ENCODE measurements around the gene CHD6.

CHD6 gene

DNA sequence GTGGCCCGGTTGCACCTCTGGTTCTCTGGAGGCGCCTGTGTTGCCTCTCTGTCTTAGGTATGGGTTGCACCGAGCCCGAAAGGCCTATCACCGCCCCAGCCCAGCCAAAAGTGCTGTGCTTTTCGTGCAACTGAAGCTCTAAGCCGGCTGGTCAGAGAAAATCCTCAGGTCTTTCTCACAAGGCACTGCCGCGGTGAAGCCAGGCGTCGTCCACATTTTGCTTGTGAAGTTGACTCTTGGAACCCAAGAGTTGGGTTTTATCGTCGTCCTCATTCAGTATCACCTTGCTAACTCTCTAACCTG, 250.8 kb downstream of the CHD6 start:
- no peak overlapping the region for H3K27ac ChIP-seq (replicated peaks)
- TF ChIP-seq GABPA (IDR thresholded peaks at IDR 0.05; ENCODE audit: low read depth) = no peak
- no peak for TF ChIP-seq POLR2AphosphoS5 (IDR thresholded peaks at IDR 0.05; ENCODE audit: low read depth)
- TF ChIP-seq, protein P1, sequence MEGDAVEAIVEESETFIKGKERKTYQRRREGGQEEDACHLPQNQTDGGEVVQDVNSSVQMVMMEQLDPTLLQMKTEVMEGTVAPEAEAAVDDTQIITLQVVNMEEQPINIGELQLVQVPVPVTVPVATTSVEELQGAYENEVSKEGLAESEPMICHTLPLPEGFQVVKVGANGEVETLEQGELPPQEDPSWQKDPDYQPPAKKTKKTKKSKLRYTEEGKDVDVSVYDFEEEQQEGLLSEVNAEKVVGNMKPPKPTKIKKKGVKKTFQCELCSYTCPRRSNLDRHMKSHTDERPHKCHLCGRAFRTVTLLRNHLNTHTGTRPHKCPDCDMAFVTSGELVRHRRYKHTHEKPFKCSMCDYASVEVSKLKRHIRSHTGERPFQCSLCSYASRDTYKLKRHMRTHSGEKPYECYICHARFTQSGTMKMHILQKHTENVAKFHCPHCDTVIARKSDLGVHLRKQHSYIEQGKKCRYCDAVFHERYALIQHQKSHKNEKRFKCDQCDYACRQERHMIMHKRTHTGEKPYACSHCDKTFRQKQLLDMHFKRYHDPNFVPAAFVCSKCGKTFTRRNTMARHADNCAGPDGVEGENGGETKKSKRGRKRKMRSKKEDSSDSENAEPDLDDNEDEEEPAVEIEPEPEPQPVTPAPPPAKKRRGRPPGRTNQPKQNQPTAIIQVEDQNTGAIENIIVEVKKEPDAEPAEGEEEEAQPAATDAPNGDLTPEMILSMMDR (IDR thresholded peaks at IDR 0.05; ENCODE audit: insufficient read depth, low read length) = no peak
- TF ChIP-seq, protein P2, sequence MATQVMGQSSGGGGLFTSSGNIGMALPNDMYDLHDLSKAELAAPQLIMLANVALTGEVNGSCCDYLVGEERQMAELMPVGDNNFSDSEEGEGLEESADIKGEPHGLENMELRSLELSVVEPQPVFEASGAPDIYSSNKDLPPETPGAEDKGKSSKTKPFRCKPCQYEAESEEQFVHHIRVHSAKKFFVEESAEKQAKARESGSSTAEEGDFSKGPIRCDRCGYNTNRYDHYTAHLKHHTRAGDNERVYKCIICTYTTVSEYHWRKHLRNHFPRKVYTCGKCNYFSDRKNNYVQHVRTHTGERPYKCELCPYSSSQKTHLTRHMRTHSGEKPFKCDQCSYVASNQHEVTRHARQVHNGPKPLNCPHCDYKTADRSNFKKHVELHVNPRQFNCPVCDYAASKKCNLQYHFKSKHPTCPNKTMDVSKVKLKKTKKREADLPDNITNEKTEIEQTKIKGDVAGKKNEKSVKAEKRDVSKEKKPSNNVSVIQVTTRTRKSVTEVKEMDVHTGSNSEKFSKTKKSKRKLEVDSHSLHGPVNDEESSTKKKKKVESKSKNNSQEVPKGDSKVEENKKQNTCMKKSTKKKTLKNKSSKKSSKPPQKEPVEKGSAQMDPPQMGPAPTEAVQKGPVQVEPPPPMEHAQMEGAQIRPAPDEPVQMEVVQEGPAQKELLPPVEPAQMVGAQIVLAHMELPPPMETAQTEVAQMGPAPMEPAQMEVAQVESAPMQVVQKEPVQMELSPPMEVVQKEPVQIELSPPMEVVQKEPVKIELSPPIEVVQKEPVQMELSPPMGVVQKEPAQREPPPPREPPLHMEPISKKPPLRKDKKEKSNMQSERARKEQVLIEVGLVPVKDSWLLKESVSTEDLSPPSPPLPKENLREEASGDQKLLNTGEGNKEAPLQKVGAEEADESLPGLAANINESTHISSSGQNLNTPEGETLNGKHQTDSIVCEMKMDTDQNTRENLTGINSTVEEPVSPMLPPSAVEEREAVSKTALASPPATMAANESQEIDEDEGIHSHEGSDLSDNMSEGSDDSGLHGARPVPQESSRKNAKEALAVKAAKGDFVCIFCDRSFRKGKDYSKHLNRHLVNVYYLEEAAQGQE (IDR thresholded peaks at IDR 0.05; ENCODE audit: insufficient replicate concordance, low read depth) = no peak
- TF ChIP-seq SPI1 (IDR thresholded peaks at IDR 0.05; ENCODE audit: borderline replicate concordance, low read depth) = no peak
- no peak overlapping the region for H3K4me3 ChIP-seq (replicated peaks; ENCODE audit: insufficient read depth, low read length)
- peaks cover 28% of the 10 kb centered on the region for H3K27me3 ChIP-seq (ENCODE audit: insufficient read depth, poor library complexity, severe bottlenecking)
- no peak for DNase-seq (ENCODE audit: low read depth in 1 of 2, low spot score in 1 of 2)

DNA sequence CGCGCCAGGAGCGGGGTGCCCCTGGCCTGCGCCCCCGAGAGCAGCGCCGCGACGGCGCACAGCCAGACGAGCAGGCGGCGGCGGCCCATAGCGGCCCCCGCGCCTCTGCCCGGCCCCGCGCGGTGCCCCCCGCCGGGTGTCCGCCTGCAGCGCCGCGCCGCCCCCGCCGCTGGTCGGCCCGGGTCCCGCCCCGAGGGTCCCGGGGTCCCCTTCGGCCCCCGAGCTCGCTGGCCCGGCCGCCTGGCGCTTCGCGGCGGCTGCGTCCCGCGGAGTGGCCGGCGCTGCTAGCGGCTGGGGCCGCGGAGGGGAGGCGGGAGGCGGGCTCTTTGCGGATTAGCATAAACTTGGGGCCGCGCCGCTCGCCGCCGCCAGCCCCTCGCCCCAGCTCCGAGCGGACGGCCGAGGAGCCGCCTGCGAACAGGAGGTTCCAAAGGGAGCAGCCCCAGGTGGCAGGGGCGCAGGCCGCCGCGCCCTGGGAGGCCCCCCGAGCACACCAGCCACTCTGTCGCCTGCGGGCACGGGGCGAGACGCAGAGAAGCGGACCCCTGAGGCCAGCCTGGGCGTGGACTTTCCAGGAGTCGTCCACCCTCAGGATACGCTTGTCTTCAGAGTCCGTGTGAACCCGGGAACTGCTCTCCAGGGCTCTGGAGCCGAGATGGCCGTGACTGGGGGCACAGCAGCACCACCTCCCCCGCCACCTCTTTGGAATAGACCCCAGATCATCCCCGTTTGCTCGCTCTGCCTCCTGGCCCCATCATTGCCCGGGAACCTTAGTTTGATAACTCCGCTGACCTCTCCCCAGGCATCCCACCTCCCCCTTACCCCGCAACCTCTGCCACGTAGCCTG, 251.4 kb downstream of the CHD6 start, which contains the start of gene EMILIN3:
Gene EMILIN3 (minus strand): TSS at position 273 of the 847 bp plus-strand sequence. CDS start 184 bp downstream, at position 89.
- no peak for TF ChIP-seq GABPA (IDR thresholded peaks at IDR 0.05; ENCODE audit: low read depth)
- TF ChIP-seq, protein P1 (IDR thresholded peaks at IDR 0.05; ENCODE audit: insufficient read depth, low read length) = no peak
- no peak for TF ChIP-seq SPI1 (IDR thresholded peaks at IDR 0.05; ENCODE audit: borderline replicate concordance, low read depth)
- TF ChIP-seq, protein P2 (IDR thresholded peaks at IDR 0.05; ENCODE audit: insufficient replicate concordance, low read depth) = no peak
- TF ChIP-seq POLR2AphosphoS5 (IDR thresholded peaks at IDR 0.05; ENCODE audit: low read depth) = no peak
- H3K27me3 ChIP-seq (ENCODE audit: insufficient read depth, poor library complexity, severe bottlenecking) = peaks cover 28% of the 10 kb centered on the region
- DNase-seq (ENCODE audit: low read depth in 1 of 2, low spot score in 1 of 2) = no peak
- H3K4me3 ChIP-seq (replicated peaks; ENCODE audit: insufficient read depth, low read length) = no peak within 1 kb of the TSS
- no peak within 1 kb of the TSS for H3K27ac ChIP-seq (replicated peaks)

DNA sequence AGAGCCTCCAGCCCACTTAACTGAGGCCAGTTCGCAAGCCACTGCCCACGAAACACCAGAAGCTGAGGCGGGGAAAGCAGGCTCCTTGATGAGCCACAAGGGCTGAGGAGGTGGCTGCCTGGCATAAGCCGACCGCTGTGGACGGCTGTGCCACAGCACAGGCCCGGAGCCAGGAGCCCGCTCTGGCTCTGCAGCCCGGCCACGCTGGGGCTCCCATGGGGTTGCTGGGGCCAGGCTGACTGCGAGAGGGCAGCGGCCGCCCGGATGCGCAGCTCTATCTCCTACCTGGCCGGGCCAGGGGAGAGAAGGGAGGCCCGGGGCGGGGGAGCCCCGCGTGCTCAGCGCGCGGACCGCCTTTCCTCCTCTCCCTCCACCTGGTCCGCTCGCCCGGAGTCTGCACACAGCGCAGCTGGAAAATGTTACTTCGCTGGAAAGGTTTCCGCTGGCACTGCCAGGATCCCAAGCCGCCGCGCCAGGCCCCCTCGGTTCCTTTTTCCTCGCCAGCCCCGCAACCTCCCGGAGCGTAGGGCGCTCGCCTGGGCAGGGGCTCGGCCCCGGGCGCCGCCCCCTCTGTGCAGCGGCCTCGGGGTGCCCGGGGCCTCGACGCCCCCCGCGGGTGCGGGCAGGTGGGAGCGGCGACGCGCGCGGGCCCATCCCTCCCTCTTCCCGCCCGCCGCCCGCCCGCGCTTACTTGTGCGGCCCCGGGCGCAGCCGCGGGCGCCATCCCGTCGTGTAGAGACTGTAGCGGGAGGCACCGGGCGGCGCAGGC, 252.2 kb downstream of the CHD6 start:
- TF ChIP-seq, protein P2 (IDR thresholded peaks at IDR 0.05; ENCODE audit: insufficient replicate concordance, low read depth) = no peak
- TF ChIP-seq POLR2AphosphoS5 (IDR thresholded peaks at IDR 0.05; ENCODE audit: low read depth) (no peak), SPI1 (IDR thresholded peaks at IDR 0.05; ENCODE audit: borderline replicate concordance, low read depth) (no peak), GABPA (IDR thresholded peaks at IDR 0.05; ENCODE audit: low read depth) (no peak)
- TF ChIP-seq, protein P1 (IDR thresholded peaks at IDR 0.05; ENCODE audit: insufficient read depth, low read length) = no peak
- Histone ChIP-seq H3K4me3 (replicated peaks; ENCODE audit: insufficient read depth, low read length) (no peak overlapping the region), H3K27me3 (ENCODE audit: insufficient read depth, poor library complexity, severe bottlenecking) (peaks cover 28% of the 10 kb centered on the region), H3K27ac (replicated peaks) (no peak overlapping the region)
- DNase-seq (ENCODE audit: low read depth in 1 of 2, low spot score in 1 of 2) = no peak
